Activated naive CD4-positive, alpha-beta T cell treated with anti-CD3 and anti-CD28 coated beads, Interleukin-2, amount 10 ng/mL, durations not matched to agents 7 days and 5 days (primary cell): ENCODE results near the gene POLDIP3.

Experiments
- CTCF ChIA-PET: fragments of 350-600 bp; sonication (Branson Sonifier 250); formaldehyde crosslinking; loops from one replicate; lab custom pipeline; 2021; ENCODE audit warnings: antibody characterized with exemption; lab: Charles Lee
- DNase-seq: peaks from one replicate; pipeline ENCODE4 v3.0.0-alpha.2; 2020
- H3K27ac Mint-ChIP-seq: one replicate; pipeline ENCODE4 v1.8.0; 2021; ENCODE audit warnings: mild to moderate bottlenecking, moderate library complexity, mixed read lengths
- H3K27me3 Mint-ChIP-seq: one replicate; pipeline ENCODE4 v1.8.0; 2021; ENCODE audit warnings: mild to moderate bottlenecking, mixed read lengths
- H3K36me3 Mint-ChIP-seq: one replicate; pipeline ENCODE4 v1.8.0; 2021; ENCODE audit warnings: mixed read lengths
- H3K4me1 Mint-ChIP-seq: one replicate; pipeline ENCODE4 v1.8.0; 2021; ENCODE audit warnings: mixed read lengths
- H3K4me3 Mint-ChIP-seq: one replicate; pipeline ENCODE4 v1.8.0; 2021; ENCODE audit warnings: mild to moderate bottlenecking, moderate library complexity, mixed read lengths
- H3K9me3 Mint-ChIP-seq: one replicate; pipeline ENCODE4 v1.8.0; 2021; ENCODE audit warnings: mixed read lengths

The POLDIP3 gene

GRCh38 chr22:42645938-42646568 is 31.4 kb upstream of the POLDIP3 start:
- Mint-ChIP-seq H3K9me3 (no peaks in the 10 kb centered on the region), H3K36me3 (no peaks in the 10 kb centered on the region), H3K4me1 (peaks cover 33% of the 10 kb centered on the region), H3K27ac (no peak overlapping the region), H3K27me3 (peaks cover 3% of the 10 kb centered on the region), H3K4me3 (no peak overlapping the region)
- DNase-seq = no peak
- CTCF ChIA-PET = interaction anchor here (0.7 kb wide), 1 partner anchor 247 kb away, joined by 3 read pairs; no protein-coding TSS in a partner anchor

GRCh38 chr22:42645341-42645937 is 30.8 kb upstream of the POLDIP3 start:
- Mint-ChIP-seq H3K27me3 (no peaks in the 10 kb centered on the region), H3K4me1 (peaks cover 33% of the 10 kb centered on the region), H3K27ac (no peak overlapping the region), H3K9me3 (no peaks in the 10 kb centered on the region), H3K4me3 (no peak overlapping the region), H3K36me3 (no peaks in the 10 kb centered on the region)
- no peak for DNase-seq
- CTCF ChIA-PET = no interaction called here

- Mint-ChIP-seq H3K27ac (no peak overlapping the region), H3K4me3 (no peak overlapping the region), H3K4me1 (peaks cover 32% of the 10 kb centered on the region), H3K27me3 (no peaks in the 10 kb centered on the region), H3K36me3 (no peaks in the 10 kb centered on the region), H3K9me3 (no peaks in the 10 kb centered on the region)
- CTCF ChIA-PET = interaction anchor here (0.6 kb wide), 1 partner anchor 437 kb away, joined by 3 read pairs; no protein-coding TSS in a partner anchor
- DNase-seq = no peak
Observed at GRCh38 chr22:42644422-42645340, 30.0 kb upstream of the POLDIP3 start.

GRCh38 chr22:42643634-42644421 is 29.1 kb upstream of the POLDIP3 start:
- no peak overlapping the region for H3K27ac Mint-ChIP-seq
- H3K4me3 Mint-ChIP-seq = no peak overlapping the region

GRCh38 chr22:42642806-42643633 is 28.3 kb upstream of the POLDIP3 start:
- Mint-ChIP-seq H3K9me3 (no peaks in the 10 kb centered on the region), H3K4me3 (no peak overlapping the region), H3K27ac (no peak overlapping the region), H3K27me3 (no peaks in the 10 kb centered on the region), H3K36me3 (no peaks in the 10 kb centered on the region), H3K4me1 (peaks cover 26% of the 10 kb centered on the region)
- DNase-seq = no peak
- CTCF ChIA-PET = interaction anchor here (1.1 to 1.2 kb wide), 3 partner anchors 18 to 22 kb away, joined by 3 to 5 read pairs (median 3); no protein-coding TSS in a partner anchor

More at GRCh38 chr22:42643634-42644421, 29.1 kb upstream of the POLDIP3 start:
- H3K36me3 Mint-ChIP-seq = no peaks in the 10 kb centered on the region
- DNase-seq = no peak
- H3K4me1 Mint-ChIP-seq = peaks cover 30% of the 10 kb centered on the region
- CTCF ChIA-PET = interaction anchor here (1.1 kb wide), 2 partner anchors 19 to 23 kb away, joined by 3 to 5 read pairs; no protein-coding TSS in a partner anchor
- no peaks in the 10 kb centered on the region for H3K27me3 Mint-ChIP-seq
- H3K9me3 Mint-ChIP-seq = no peaks in the 10 kb centered on the region

- H3K36me3 Mint-ChIP-seq = peaks cover 1% of the 10 kb centered on the region
- no peak overlapping the region for H3K4me3 Mint-ChIP-seq
- CTCF ChIA-PET = interaction anchor here (1.2 kb wide), 1 partner anchor 20 kb away, joined by 3 read pairs; no protein-coding TSS in a partner anchor
- no peaks in the 10 kb centered on the region for H3K9me3 Mint-ChIP-seq
- no peaks in the 10 kb centered on the region for H3K27me3 Mint-ChIP-seq
- H3K4me1 Mint-ChIP-seq = peaks cover 17% of the 10 kb centered on the region
- DNase-seq = no peak
- no peak overlapping the region for H3K27ac Mint-ChIP-seq
Observed at GRCh38 chr22:42641801-42642413, 27.2 kb upstream of the POLDIP3 start.

GRCh38 chr22:42639541-42640241 is 25.0 kb upstream of the POLDIP3 start:
- H3K4me1 Mint-ChIP-seq = peaks cover 5% of the 10 kb centered on the region
- no peak overlapping the region for H3K4me3 Mint-ChIP-seq
- H3K27me3 Mint-ChIP-seq = no peaks in the 10 kb centered on the region

GRCh38 chr22:42637555-42637954 is 22.9 kb upstream of the POLDIP3 start:
- CTCF ChIA-PET = interaction anchor here (0.9 to 1.5 kb wide), 3 partner anchors 11 to 183 kb away, joined by 3 to 7 read pairs (median 3); no protein-coding TSS in a partner anchor
- H3K27me3 Mint-ChIP-seq = no peaks in the 10 kb centered on the region
- DNase-seq = no peak
- no peak overlapping the region for H3K4me3 Mint-ChIP-seq
- H3K9me3 Mint-ChIP-seq = no peaks in the 10 kb centered on the region
- H3K4me1 Mint-ChIP-seq = no peaks in the 10 kb centered on the region
- H3K36me3 Mint-ChIP-seq = peaks cover 7% of the 10 kb centered on the region
- H3K27ac Mint-ChIP-seq = no peak overlapping the region

More at GRCh38 chr22:42639541-42640241, 25.0 kb upstream of the POLDIP3 start:
- Mint-ChIP-seq H3K27ac (no peak overlapping the region), H3K36me3 (peaks cover 4% of the 10 kb centered on the region), H3K9me3 (no peaks in the 10 kb centered on the region)
- DNase-seq = no peak
- CTCF ChIA-PET = interaction anchor here (2.0 kb wide), 1 partner anchor 18 kb away, joined by 5 read pairs; no protein-coding TSS in a partner anchor

- Mint-ChIP-seq H3K9me3 (no peaks in the 10 kb centered on the region), H3K27me3 (no peaks in the 10 kb centered on the region), H3K4me1 (no peaks in the 10 kb centered on the region), H3K36me3 (peaks cover 11% of the 10 kb centered on the region), H3K27ac (no peak overlapping the region), H3K4me3 (no peak overlapping the region)
- no peak for DNase-seq
- CTCF ChIA-PET = interaction anchor here (0.9 to 1.0 kb wide), 2 partner anchors 10 to 184 kb away, joined by 3 read pairs; no protein-coding TSS in a partner anchor
Observed at GRCh38 chr22:42636506-42636905, 21.8 kb upstream of the POLDIP3 start.

- H3K4me1 Mint-ChIP-seq = no peaks in the 10 kb centered on the region
- CTCF ChIA-PET = no interaction called here
- no peak overlapping the region for H3K27ac Mint-ChIP-seq
- no peak overlapping the region for H3K4me3 Mint-ChIP-seq
- no peaks in the 10 kb centered on the region for H3K9me3 Mint-ChIP-seq
- H3K36me3 Mint-ChIP-seq = peaks cover 12% of the 10 kb centered on the region
- no peaks in the 10 kb centered on the region for H3K27me3 Mint-ChIP-seq
- no peak for DNase-seq
Observed at GRCh38 chr22:42635531-42635930, 20.8 kb upstream of the POLDIP3 start.

GRCh38 chr22:42633013-42633412 is 18.3 kb upstream of the POLDIP3 start:
- Mint-ChIP-seq H3K36me3 (peaks cover 21% of the 10 kb centered on the region), H3K9me3 (no peaks in the 10 kb centered on the region), H3K4me1 (no peaks in the 10 kb centered on the region), H3K4me3 (no peak overlapping the region), H3K27me3 (no peaks in the 10 kb centered on the region), H3K27ac (no peak overlapping the region)
- no peak for DNase-seq
- CTCF ChIA-PET = no interaction called here

GRCh38 chr22:42632096-42632495 is 17.4 kb upstream of the POLDIP3 start:
- Mint-ChIP-seq H3K4me1 (no peaks in the 10 kb centered on the region), H3K27ac (no peak overlapping the region), H3K9me3 (no peaks in the 10 kb centered on the region), H3K27me3 (no peaks in the 10 kb centered on the region), H3K36me3 (peaks cover 20% of the 10 kb centered on the region), H3K4me3 (no peak overlapping the region)
- CTCF ChIA-PET = no interaction called here
- DNase-seq = no peak
